Stimulated activated CD8-positive, alpha-beta memory T cell treated with anti-CD3 and anti-CD28 coated beads, Interleukin-4, amount 100 ng/mL, for 1 hour (primary cell): Measurements from ENCODE around the gene PRAC1.
"Not testable (repeated sequence)": the region's sequence is repeated elsewhere in the genome, so short reads cannot be mapped to it uniquely, and the experiment has no call there.

ENCODE experiments used
- DNase-seq, 2 donors: peaks; one replicate each; pipeline ENCODE4 v3.0.0-alpha.2; 2020; ENCODE audit warnings: low read depth in 2 of 2, low spot score in 1 of 2

PRAC1 gene

DNA sequence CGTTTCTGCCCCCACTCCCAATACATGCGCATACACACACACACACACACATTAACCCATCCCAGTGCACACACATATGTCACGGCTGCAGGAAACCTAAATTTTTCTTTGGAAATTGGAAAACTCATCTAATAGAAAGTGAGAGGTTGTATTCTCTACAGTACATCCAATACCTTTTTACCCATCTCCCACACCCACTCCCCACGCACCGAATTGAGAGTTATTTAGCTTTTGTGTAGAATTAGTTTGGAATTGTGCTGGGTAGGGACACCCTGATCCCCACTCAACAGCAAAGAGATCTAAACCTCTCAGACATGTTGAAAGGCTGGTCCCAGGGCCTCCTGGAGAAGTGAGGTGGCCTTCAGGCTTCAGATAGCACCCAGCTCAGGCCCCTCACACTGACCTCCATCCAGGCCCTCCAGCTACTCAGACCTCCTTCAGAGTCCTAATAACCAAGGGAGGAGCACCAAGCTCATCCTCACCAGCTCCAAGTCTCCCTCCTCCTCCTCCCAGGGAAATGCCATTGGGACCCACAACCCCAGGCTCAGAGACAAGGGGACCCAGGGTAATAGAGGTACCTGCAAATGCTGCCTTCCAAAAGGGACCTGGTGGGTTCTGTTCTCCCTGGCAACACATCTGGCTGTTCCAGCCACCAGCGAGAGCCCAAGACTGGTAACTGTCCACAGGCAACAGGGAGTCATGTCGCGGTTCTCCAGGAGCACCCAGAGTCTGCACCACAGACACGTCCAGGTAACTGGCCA, 5.3 kb upstream of the PRAC1 start:
- no peak for DNase-seq

DNA sequence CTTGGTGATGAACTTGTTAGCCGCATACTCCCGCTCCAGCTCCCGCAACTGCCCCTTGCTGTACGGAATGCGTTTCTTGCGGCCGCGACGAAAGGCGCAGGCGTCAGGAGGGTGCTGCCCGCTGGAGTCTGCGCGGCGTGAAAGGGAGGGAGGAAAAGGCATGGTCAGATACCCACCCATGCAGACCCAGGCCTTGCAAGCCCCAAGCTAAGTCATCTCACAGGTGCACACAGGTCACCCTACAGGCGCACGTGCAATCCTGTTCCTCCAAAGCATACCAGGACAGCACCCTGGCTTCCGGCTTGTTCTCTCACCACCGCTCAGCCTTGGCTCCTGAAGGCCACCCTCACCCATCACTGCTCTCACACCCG, 4.6 kb upstream of the PRAC1 start:
- DNase-seq: no peak

GRCh38 chr17:48726114-48726915, 4.0 kb upstream of the PRAC1 start:
- no peak for DNase-seq

GRCh38 chr17:48725288-48726064, 3.2 kb upstream of the PRAC1 start:
- DNase-seq: no peak

DNA sequence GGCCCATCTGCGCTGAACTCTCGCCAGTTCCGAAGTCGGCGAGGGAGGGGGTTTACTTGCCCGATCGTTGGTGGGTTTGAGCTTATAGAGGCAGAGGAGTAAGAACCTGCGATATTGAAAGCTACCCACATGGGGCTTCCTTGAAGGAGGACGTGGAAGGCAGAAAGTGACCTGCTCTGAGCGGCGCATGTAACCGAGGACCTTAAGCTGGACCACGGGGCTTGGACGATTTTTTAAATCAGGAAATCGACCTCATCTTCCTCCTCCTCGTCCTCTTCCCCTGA, 2.6 kb upstream of the PRAC1 start:
- DNase-seq: no peak

- DNase-seq: peak; percentile 43 to 63
Observed at GRCh38 chr17:48724251-48725003, 2.1 kb upstream of the PRAC1 start.

GRCh38 chr17:48723423-48724250, 1.3 kb upstream of the PRAC1 start:
- no peak for DNase-seq

GRCh38 chr17:48722915-48723422, 651 bp upstream of the PRAC1 start, which contains the start of gene PRAC2:
PRAC2 (plus strand) TSS chr17:48723185; CDS start chr17:48724411, 1,226 bp downstream.
- DNase-seq: no peak

GRCh38 chr17:48721009-48721402, 1.3 kb downstream of the PRAC1 start:
- no peak for DNase-seq

- no peak for DNase-seq
Observed at GRCh38 chr17:48720266-48721008, 1.9 kb downstream of the PRAC1 start.

- DNase-seq: no peak
Observed at GRCh38 chr17:48719642-48720265, 2.6 kb downstream of the PRAC1 start.

GRCh38 chr17:48718761-48719641, 3.3 kb downstream of the PRAC1 start:
- DNase-seq: no peak

GRCh38 chr17:48718227-48718760, 4.0 kb downstream of the PRAC1 start:
- DNase-seq: no peak

DNA sequence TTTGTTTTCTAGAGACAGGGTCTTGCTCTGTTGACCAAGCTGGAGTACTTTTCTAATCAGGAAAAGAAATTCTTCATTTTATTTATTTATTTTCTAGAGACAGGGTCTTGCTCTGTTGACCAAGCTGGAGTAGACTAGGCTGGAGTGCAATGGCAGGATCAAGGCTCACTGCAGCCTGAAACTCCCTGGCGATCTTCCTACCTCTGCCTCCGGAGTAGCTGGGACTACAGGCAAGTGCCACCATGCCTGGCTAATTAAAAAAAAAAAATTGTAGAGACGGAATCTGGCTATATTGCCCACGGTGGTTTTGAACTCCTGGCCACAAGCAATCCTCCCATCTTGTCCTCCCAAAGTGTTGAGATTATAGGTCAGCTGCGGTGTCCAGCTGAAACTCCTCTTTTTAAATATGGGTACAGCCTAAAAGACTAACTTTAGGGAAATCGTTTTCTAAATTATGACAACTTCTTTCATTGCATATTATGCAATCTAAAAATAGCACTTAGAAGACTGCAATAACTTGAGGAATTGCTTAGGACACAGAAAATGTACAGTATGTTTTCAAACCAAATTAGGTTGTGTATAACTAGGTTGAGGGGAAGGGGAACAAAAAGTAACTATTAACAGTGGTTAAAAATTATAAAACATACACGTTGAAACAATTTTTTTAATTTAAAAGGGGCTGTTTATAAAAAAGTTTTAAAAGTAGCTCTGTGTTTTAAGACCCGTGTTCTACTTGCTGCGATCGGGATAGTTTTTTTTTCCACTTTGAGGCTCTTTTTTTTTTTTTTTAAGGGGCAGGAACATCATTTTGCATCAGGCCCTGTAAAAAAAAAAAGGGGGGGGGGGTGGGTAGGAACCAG, 4.7 kb downstream of the PRAC1 start:
- no peak for DNase-seq

- DNase-seq: not testable (repeated sequence)
Observed at GRCh38 chr17:48716549-48716948, 5.8 kb downstream of the PRAC1 start.

DNA sequence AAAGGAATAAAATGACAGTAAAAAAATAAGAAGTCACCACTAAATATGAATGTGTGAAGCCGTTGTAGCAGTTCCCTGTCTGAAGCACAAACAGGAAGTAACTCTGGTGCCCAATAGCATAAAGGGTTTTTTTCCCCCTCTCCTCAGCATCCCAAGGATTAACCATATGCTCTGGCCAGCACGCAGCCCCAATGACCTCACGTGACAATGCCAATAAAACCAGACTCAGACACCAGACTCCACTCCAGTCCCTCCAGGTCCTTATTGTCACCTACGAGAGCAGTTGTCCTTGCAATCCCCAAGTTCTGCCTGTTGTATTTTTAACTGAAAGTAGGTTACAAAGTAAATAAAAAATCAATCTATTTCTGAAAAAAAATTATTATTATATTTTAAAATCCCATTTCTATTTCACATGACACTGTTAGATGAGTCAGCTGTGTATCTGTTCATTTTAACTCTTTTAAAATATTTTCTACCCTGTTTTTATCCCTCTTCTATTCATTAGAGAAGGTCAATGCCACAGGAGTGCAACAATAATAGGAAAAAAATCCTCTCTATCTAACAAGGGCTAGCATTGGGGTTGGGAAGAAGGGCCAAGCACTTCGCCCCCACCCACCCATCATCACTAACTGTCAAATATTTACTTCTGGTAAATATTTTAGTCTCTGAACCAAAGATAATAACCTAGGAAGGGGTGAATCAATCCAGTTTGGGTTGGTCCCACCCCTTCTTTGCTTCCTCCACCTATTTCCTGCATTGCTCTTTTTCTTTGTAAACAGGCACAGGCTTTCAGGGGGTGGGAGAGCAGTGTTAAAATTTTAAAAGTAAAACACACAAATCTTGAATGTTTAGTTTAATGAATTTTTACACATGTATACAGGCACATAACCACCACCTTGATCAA, 6.6 kb downstream of the PRAC1 start:
- DNase-seq: no peak
